HepG2 (cell line): ENCODE data around the gene FGGY.

Experiments
- CTCF ChIP-seq: sonication (generic); formaldehyde crosslinking; IDR thresholded peaks from 2 replicates; pipeline ENCODE4 v1.5.0; 2020; ENCODE audit warnings: mild to moderate bottlenecking, missing genetic modification reagents, moderate library complexity
- ESRRA ChIP-seq: sonication (generic); formaldehyde crosslinking; IDR thresholded peaks from 2 replicates; pipeline ENCODE4 v1.5.1; 2020; ENCODE audit warnings: mild to moderate bottlenecking, low read depth, missing genetic modification reagents
- FOXA1 ChIP-seq, 2 experiments: fragments of 450-650 bp in 1 of 2; sonication (generic) in 1 of 2; formaldehyde crosslinking in 1 of 2; IDR thresholded peaks; 2 replicates each; pipeline versions ENCODE4 v1.4.0 to v1.6.1; 2016 to 2020; ENCODE audit warnings: missing genetic modification reagents in 1 of 2
- PHF21A ChIP-seq: sonication (generic); formaldehyde crosslinking; IDR thresholded peaks from 2 replicates; pipeline ENCODE4 v1.5.0; 2020; ENCODE audit warnings: mild to moderate bottlenecking, missing genetic modification reagents
- SUZ12 ChIP-seq: fragments of 150-350 bp; IDR thresholded peaks from 2 replicates; pipeline ENCODE4 v1.6.1; 2014; ENCODE audit warnings: low read depth, low read length
- TCF7L2 ChIP-seq: IDR thresholded peaks from 2 replicates; pipeline ENCODE4 v1.6.1; 2011; ENCODE audit warnings: mild to moderate bottlenecking, low read depth, low read length, moderate library complexity
- TEAD2 ChIP-seq: sonication (generic); formaldehyde crosslinking; IDR thresholded peaks from 2 replicates; pipeline ENCODE4 v1.9.0; 2021; ENCODE audit warnings: missing genetic modification reagents
- ZBTB40 ChIP-seq, 2 experiments: fragments of 450-650 bp in 1 of 2; sonication (generic) in 1 of 2; formaldehyde crosslinking in 1 of 2; IDR thresholded peaks; 2 replicates each; pipeline versions ENCODE4 v1.6.1 to v1.8.0; 2016 to 2022; ENCODE audit warnings: antibody characterized with exemption in 1 of 2, mild to moderate bottlenecking in 1 of 2, missing genetic modification reagents in 1 of 2
- ZNF510 ChIP-seq: sonication (generic); formaldehyde crosslinking; IDR thresholded peaks from 2 replicates; pipeline ENCODE4 v1.4.0; 2020; ENCODE audit warnings: low read depth, mild to moderate bottlenecking, missing genetic modification reagents
- ZSCAN20 ChIP-seq: sonication (generic); formaldehyde crosslinking; IDR thresholded peaks from 2 replicates; pipeline ENCODE4 v1.4.0; 2020; ENCODE audit warnings: missing genetic modification reagents, mild to moderate bottlenecking, borderline replicate concordance

DNA sequence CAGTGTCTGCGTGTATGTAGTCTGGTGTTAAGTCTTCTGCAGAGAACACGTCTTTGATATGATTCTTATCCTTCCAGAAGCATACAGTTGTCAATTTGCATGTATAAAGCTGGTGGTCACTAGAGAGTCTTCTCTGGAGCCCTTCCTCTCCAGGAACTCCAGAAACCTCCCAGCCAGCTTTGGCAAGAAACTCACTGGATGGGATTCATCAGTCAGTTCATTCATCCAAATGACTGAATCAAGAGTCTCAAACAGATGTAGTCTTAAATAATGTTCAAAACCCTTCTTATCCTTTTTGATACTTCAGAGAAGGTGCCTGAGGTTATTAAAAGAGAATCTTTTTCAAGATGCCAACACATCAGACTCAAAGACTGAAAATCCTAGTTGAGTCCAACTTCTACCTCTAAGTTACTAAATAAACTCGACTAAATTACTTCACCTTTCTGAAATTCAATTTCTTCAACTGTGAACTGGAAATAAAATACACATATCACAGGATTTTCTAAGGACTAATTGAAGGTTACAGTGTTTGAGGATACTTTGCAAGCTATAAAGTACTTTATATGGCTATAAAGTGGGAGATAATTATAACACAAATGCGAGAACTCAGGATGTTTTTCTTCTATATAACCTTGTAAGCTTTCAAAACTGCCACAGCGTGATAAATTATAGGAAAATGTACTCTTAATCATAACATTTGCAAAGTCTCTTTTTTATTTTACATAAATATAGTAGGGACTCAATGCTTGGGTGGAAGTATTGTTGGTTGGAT is 252.4 kb downstream of the FGGY start:
- TF ChIP-seq TCF7L2 (no peak), ESRRA (no peak), ZSCAN20 (CRISPR knock-in tag) (no peak), FOXA1 (IDR thresholded peaks at IDR 0.05) (no peak), FOXA1 (CRISPR knock-in tag; IDR thresholded peaks at IDR 0.05) (no peak), CTCF (CRISPR knock-in tag) (no peak), SUZ12 (no peak), TEAD2 (CRISPR knock-in tag) (no peak), ZBTB40 (IDR thresholded peaks at IDR 0.05) (no peak), ZBTB40 (CRISPR knock-in tag; IDR thresholded peaks at IDR 0.05) (no peak), PHF21A (CRISPR knock-in tag) (no peak), ZNF510 (no peak)
